Measurements from ENCODE around the gene SLC49A4. TPM values are rescaled to one million over a fixed set of nuclear protein-coding genes. Genes with fewer than 3 reads are reported as not detected.
"Not testable (repeated sequence)": the region's sequence is repeated elsewhere in the genome, so short reads cannot be mapped to it uniquely, and the experiment has no call there.

SLC49A4 gene, protein sequence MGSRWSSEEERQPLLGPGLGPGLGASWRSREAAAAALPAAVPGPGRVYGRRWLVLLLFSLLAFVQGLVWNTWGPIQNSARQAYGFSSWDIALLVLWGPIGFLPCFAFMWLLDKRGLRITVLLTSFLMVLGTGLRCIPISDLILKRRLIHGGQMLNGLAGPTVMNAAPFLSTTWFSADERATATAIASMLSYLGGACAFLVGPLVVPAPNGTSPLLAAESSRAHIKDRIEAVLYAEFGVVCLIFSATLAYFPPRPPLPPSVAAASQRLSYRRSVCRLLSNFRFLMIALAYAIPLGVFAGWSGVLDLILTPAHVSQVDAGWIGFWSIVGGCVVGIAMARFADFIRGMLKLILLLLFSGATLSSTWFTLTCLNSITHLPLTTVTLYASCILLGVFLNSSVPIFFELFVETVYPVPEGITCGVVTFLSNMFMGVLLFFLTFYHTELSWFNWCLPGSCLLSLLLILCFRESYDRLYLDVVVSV
- total RNA-seq, result 10 to 100 TPM in 3 of 4 donors, 1 to 10 TPM in 1; 2.4 to 29.9 (median 20.1) TPM

DNA sequence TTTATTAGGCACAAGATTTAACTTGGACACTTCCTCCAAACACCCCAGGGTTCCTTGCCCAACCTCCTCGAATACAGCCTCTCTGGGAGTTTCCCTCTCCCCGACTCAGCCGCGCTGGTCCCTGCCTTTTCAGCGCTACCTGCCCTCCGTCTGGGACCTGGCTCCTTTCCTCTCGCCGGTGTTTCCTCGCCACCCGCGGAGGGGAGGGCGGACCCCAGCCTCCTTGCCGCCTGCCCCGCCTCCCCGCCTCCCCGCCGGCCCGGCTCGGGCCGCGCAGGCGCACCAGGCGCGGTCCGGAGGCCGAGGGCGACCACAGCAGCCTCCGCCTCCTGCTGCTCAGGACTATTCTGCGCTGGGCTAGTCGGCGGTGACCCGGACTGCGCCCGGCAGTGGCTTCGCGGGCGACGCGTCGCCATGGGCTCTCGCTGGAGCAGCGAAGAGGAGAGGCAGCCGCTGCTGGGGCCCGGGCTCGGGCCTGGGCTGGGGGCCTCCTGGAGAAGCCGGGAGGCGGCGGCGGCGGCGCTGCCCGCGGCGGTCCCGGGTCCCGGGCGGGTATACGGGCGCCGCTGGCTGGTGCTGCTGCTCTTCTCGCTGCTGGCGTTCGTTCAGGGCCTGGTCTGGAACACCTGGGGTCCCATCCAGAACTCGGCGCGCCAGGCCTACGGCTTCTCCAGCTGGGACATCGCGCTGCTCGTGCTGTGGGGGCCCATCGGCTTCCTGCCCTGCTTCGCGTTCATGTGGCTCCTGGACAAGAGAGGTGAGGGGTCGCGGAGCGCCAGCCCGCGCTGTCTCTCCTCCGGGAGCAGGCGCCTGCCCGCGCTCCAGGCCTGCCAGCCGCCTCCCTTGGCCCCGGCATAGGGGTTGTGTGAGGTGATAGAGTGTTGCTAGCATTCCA lies at the start of gene SLC49A4:
SLC49A4 (plus strand) TSS at position 291 of the 895 bp plus-strand sequence; CDS start at position 415, 124 bp downstream.
- TF ChIP-seq, protein P1, sequence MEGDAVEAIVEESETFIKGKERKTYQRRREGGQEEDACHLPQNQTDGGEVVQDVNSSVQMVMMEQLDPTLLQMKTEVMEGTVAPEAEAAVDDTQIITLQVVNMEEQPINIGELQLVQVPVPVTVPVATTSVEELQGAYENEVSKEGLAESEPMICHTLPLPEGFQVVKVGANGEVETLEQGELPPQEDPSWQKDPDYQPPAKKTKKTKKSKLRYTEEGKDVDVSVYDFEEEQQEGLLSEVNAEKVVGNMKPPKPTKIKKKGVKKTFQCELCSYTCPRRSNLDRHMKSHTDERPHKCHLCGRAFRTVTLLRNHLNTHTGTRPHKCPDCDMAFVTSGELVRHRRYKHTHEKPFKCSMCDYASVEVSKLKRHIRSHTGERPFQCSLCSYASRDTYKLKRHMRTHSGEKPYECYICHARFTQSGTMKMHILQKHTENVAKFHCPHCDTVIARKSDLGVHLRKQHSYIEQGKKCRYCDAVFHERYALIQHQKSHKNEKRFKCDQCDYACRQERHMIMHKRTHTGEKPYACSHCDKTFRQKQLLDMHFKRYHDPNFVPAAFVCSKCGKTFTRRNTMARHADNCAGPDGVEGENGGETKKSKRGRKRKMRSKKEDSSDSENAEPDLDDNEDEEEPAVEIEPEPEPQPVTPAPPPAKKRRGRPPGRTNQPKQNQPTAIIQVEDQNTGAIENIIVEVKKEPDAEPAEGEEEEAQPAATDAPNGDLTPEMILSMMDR (IDR thresholded peaks at IDR 0.05), result no peak
- TF ChIP-seq POLR2A (IDR thresholded peaks at IDR 0.05) (peak; percentile 71), POLR2AphosphoS5 (IDR thresholded peaks at IDR 0.05) (peak; percentile 77 to 88 (median 87)), EP300 (IDR thresholded peaks at IDR 0.05; ENCODE audit: low read depth) (no peak)
- in situ Hi-C loops (cut with MboI; ENCODE audit: low pct_ligation_motif_present in 1 of 4, low pct_unique_long_range_greater_than_20kb in 1 of 4, low sequenced_read_pairs in 3 of 4), result no loop called here
- peak; percentile 81 for DNase-seq
- peak within 1 kb of the TSS; percentile 66 to 81 (median 78) for H3K4me3 ChIP-seq
- no peaks in the 10 kb centered on the region for H3K27me3 ChIP-seq
- no peaks in the 10 kb centered on the region for H3K36me3 ChIP-seq
- peak within 1 kb of the TSS; percentile 86 to 97 (median 95) for H3K27ac ChIP-seq
- no peaks in the 10 kb centered on the region for H3K9me3 ChIP-seq
- H3K4me1 ChIP-seq, result peaks cover 0 to 31% (median 25%) of the 10 kb centered on the region in 4 donors
- WGBS, 2 donors (ENCODE audit: low coverage in 1 of 2), result 0% methylated on average over 16 of the region's 84 CpGs; no CpG with 5 or more reads in 1 of the 2 donors
- intact Hi-C loops (cut with DNase I; ENCODE audit: low total_unique reads), result no loop called here

DNA sequence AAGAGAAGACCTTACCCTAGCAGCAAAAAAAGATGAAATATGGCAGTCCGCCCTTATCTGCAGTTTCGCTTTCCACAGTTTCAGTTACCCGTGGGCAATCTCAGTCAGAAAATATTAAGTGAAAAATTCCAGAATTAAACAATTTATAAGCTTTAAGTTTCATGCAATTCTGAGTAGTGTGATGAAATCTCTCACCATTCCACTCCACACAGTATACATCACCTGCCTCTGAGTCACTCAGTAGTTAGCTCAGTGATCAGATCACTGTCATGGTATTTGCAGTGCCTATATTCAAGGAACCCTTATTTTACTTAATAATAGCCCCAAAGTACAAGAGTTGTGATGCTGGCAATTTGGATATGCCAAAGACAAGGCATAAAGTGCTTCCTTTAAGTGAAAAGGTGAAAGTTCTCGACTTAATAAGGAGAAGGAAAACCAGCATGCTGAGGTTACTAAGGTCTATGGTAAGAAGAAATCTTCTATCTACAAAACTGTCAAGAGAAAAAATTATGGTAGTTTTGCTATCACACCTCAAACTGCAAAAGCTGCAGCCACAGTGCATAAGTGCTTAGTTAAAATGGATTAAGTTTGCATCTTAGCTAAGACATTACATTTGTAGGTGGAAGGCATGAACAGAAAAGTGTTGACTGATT lies 49.4 kb upstream of the SLC49A4 start:
- WGBS, 2 donors (ENCODE audit: low coverage in 1 of 2), result 90 to 94% methylated on average over 4 of the region's 4 CpGs
- H3K9me3 ChIP-seq, result no peaks in the 10 kb centered on the region
- no peak for DNase-seq
- no peaks in the 10 kb centered on the region for H3K4me1 ChIP-seq
- TF ChIP-seq EP300 (IDR thresholded peaks at IDR 0.05; ENCODE audit: low read depth) (no peak), POLR2AphosphoS5 (IDR thresholded peaks at IDR 0.05) (no peak), POLR2A (IDR thresholded peaks at IDR 0.05) (no peak)
- TF ChIP-seq, protein P1 (IDR thresholded peaks at IDR 0.05), result no peak
- no peak overlapping the region for H3K27ac ChIP-seq
- peaks cover 0 to 20% (median 0%) of the 10 kb centered on the region in 4 donors for H3K36me3 ChIP-seq
- no peak overlapping the region for H3K4me3 ChIP-seq
- intact Hi-C loops (cut with DNase I; ENCODE audit: low total_unique reads) (no loop called here), in situ Hi-C loops (cut with MboI; ENCODE audit: low pct_ligation_motif_present in 1 of 4, low pct_unique_long_range_greater_than_20kb in 1 of 4, low sequenced_read_pairs in 3 of 4) (no loop called here)
- H3K27me3 ChIP-seq, result no peaks in the 10 kb centered on the region

DNA sequence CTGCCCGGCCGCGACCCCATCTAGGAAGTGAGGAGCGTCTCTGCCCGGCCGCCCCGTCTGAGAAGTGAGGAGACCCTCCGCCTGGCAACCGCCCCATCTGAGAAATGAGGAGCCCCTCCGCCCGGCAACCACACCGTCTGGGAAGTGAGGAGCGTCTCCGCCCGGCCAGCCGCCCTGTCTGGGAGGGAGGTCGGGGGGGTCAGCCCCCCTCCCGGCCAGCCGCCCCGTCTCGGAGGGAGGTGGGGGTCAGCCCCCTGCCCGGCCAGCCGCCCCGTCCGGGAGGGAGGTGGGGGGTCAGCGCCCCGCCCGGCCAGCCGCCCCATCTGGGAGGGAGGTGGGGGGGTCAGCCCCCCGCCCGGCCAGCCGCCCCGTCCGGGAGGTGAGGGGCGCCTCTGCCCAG lies 47.6 kb upstream of the SLC49A4 start:
- H3K36me3 ChIP-seq, result peaks cover 0 to 14% (median 0%) of the 10 kb centered on the region in 4 donors
- H3K27ac ChIP-seq; H3K27me3 ChIP-seq; H3K9me3 ChIP-seq; H3K4me1 ChIP-seq; DNase-seq; H3K4me3 ChIP-seq; in situ Hi-C loops (cut with MboI; ENCODE audit: low pct_ligation_motif_present in 1 of 4, low pct_unique_long_range_greater_than_20kb in 1 of 4, low sequenced_read_pairs in 3 of 4); intact Hi-C loops (cut with DNase I; ENCODE audit: low total_unique reads): not testable (repeated sequence)
- WGBS, 2 donors (ENCODE audit: low coverage in 1 of 2), result 91% methylated on average over 8 of the region's 35 CpGs; no CpG with 5 or more reads in 1 of the 2 donors

DNA sequence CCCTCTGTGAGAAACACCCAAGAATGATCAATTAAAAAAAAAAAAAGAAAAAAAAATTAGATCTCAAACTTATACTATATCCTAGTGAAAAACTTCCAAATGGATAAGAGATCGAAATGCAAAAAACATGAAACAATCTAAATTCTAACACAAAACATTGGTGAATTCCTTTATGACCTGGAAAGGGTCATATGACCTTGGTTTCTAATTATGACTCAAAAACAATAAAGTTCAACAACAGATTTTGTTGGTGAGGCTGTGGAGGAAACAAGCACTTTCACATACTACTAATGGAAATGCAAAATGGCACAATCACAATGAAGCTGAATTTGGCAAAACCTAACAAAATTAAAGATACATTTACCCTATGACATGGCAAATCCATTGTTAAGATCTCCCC lies 46.5 kb upstream of the SLC49A4 start:
- H3K36me3 ChIP-seq, result peaks cover 0 to 12% (median 2%) of the 10 kb centered on the region in 4 donors
- DNase-seq, result no peak
- WGBS, 2 donors (ENCODE audit: low coverage in 1 of 2), result 80 to 100% methylated on average over 1 of the region's 1 CpG
- H3K27me3 ChIP-seq, result no peaks in the 10 kb centered on the region
- TF ChIP-seq EP300 (IDR thresholded peaks at IDR 0.05; ENCODE audit: low read depth), result no peak
- TF ChIP-seq POLR2AphosphoS5 (IDR thresholded peaks at IDR 0.05), result no peak
- no peak for TF ChIP-seq POLR2A (IDR thresholded peaks at IDR 0.05)
- TF ChIP-seq, protein P1 (IDR thresholded peaks at IDR 0.05), result no peak
- intact Hi-C loops (cut with DNase I; ENCODE audit: low total_unique reads), result no loop called here
- H3K4me1 ChIP-seq, result no peaks in the 10 kb centered on the region
- in situ Hi-C loops (cut with MboI; ENCODE audit: low pct_ligation_motif_present in 1 of 4, low pct_unique_long_range_greater_than_20kb in 1 of 4, low sequenced_read_pairs in 3 of 4), result no loop called here
- no peak overlapping the region for H3K27ac ChIP-seq
- H3K4me3 ChIP-seq, result no peak overlapping the region
- H3K9me3 ChIP-seq, result no peaks in the 10 kb centered on the region
